Thoracic aorta endothelial cell (primary cell): ENCODE results near the gene LRIG1. TPM values are rescaled to one million over a fixed set of nuclear protein-coding genes. Genes with fewer than 3 reads are reported as not detected.

Experiments used
- total RNA-seq: library from RNA; depleted of rRNA; stranded (reverse); fragments of >200 nt; gene quantifications from 2 replicates; pipeline ENCODE4 v1.2.3, GENCODE V29; 2012

LRIG1 gene
- 49.3 and 51.5 TPM in 2 replicates for total RNA-seq

GRCh38 chr3:66500576-66501482, at the start of gene LRIG1:
Gene LRIG1 (minus strand): TSS chr3:66501022. CDS start chr3:66500407, 615 bp downstream.

